Measurements from ENCODE around the gene GMEB1.
"Not testable (repeated sequence)": the region's sequence is repeated elsewhere in the genome, so short reads cannot be mapped to it uniquely, and the experiment has no call there.

Gene GMEB1

GRCh38 chr1:28680151-28680550, 11.6 kb downstream of the GMEB1 start:
- TF ChIP-seq, protein P1, sequence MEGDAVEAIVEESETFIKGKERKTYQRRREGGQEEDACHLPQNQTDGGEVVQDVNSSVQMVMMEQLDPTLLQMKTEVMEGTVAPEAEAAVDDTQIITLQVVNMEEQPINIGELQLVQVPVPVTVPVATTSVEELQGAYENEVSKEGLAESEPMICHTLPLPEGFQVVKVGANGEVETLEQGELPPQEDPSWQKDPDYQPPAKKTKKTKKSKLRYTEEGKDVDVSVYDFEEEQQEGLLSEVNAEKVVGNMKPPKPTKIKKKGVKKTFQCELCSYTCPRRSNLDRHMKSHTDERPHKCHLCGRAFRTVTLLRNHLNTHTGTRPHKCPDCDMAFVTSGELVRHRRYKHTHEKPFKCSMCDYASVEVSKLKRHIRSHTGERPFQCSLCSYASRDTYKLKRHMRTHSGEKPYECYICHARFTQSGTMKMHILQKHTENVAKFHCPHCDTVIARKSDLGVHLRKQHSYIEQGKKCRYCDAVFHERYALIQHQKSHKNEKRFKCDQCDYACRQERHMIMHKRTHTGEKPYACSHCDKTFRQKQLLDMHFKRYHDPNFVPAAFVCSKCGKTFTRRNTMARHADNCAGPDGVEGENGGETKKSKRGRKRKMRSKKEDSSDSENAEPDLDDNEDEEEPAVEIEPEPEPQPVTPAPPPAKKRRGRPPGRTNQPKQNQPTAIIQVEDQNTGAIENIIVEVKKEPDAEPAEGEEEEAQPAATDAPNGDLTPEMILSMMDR (conservative IDR thresholded peaks at IDR 0.05; ENCODE audit: control insufficient read depth, insufficient read depth, low read depth, low read length): no peak
- no peak for DNase-seq (ENCODE audit: low read depth)
- no peak overlapping the region for H3K4me3 ChIP-seq (ENCODE audit: control insufficient read depth, low read depth, low read length)

DNA sequence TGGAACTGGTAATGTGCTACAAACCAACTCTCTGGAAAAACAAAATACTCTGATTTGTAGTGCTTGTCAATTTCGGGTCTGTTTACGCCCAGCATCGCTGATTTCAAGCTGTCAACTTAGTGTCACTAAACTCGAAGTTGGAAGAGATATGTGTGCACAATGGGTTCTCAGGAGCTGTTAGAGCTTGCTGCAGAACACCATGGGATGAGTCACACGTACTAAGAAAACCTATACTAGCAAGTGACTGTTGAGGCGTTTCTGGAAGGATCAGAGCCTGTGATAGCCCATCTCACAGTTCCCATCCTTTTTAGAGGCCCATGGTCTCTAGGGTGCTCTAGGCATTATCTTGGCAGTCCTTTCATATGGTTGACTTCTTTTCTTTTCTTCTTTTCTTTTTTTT, 14.3 kb downstream of the GMEB1 start:
- no peak overlapping the region for H3K4me3 ChIP-seq (ENCODE audit: control insufficient read depth, low read depth, low read length)
- peak; percentile 5 for DNase-seq (ENCODE audit: low read depth)
- TF ChIP-seq, protein P1 (conservative IDR thresholded peaks at IDR 0.05; ENCODE audit: control insufficient read depth, insufficient read depth, low read depth, low read length): no peak

- H3K4me3 ChIP-seq (ENCODE audit: control insufficient read depth, low read depth, low read length): no peak overlapping the region
- TF ChIP-seq, protein P1 (conservative IDR thresholded peaks at IDR 0.05; ENCODE audit: control insufficient read depth, insufficient read depth, low read depth, low read length): no peak
- DNase-seq (ENCODE audit: low read depth): no peak
Observed at GRCh38 chr1:28684937-28685336, 16.4 kb downstream of the GMEB1 start.

- DNase-seq (ENCODE audit: low read depth); H3K4me3 ChIP-seq (ENCODE audit: control insufficient read depth, low read depth, low read length): not testable (repeated sequence)
Observed at GRCh38 chr1:28691627-28692026, 23.0 kb downstream of the GMEB1 start.

- TF ChIP-seq, protein P1 (conservative IDR thresholded peaks at IDR 0.05; ENCODE audit: control insufficient read depth, insufficient read depth, low read depth, low read length): no peak
- DNase-seq (ENCODE audit: low read depth): no peak
- no peak overlapping the region for H3K4me3 ChIP-seq (ENCODE audit: control insufficient read depth, low read depth, low read length)
Observed at GRCh38 chr1:28703629-28704028, 35.0 kb downstream of the GMEB1 start.

GRCh38 chr1:28716336-28716735, 47.8 kb downstream of the GMEB1 start:
- TF ChIP-seq, protein P1 (conservative IDR thresholded peaks at IDR 0.05; ENCODE audit: control insufficient read depth, insufficient read depth, low read depth, low read length): no peak
- DNase-seq (ENCODE audit: low read depth): no peak
- no peak overlapping the region for H3K4me3 ChIP-seq (ENCODE audit: control insufficient read depth, low read depth, low read length)

DNA sequence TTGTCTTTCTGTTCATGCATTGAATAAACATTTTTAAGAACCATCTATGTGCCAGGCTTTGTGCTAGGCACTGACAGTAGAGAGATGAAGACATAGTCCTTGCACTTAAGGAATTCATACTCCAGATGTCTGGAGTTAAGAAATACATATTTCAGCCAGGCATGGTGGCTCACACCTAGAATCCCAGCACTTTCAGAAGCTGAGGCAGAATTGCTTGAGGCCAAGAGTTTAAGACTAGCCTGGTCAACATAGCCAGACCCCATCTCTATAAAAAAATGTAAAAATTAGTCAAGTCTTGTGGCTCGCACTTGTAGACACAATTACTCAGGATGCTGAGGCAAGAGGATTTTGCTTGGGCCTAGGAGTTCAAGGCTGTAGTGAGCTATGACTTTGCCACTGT, 49.6 kb downstream of the GMEB1 start:
- H3K4me3 ChIP-seq (ENCODE audit: control insufficient read depth, low read depth, low read length): no peak overlapping the region
- DNase-seq (ENCODE audit: low read depth): no peak
- TF ChIP-seq, protein P1 (conservative IDR thresholded peaks at IDR 0.05; ENCODE audit: control insufficient read depth, insufficient read depth, low read depth, low read length): no peak

Data from fibroblast of mammary gland (primary cell).